Measurements from ENCODE around the gene CRBN.

DNA sequence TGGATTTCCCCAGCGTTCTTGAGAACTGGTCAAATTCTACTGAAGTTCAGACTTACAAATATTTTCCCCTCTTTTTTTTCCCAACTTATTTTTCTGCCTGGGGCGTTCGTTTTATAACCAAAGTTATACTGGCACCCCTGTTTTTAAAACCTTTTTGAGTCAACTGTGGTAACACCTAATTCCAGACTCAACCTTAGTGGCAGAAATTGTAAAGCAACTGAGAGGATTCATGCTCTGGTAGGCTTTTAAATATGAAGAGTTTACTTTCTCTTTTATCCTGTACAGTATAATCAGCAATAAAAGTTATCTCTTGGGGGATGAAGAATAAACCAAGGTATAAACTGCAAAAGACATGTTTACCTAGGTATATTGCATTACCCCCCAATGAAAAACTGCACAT, 71.6 kb downstream of the CRBN start:
- TF ChIP-seq, protein P1, sequence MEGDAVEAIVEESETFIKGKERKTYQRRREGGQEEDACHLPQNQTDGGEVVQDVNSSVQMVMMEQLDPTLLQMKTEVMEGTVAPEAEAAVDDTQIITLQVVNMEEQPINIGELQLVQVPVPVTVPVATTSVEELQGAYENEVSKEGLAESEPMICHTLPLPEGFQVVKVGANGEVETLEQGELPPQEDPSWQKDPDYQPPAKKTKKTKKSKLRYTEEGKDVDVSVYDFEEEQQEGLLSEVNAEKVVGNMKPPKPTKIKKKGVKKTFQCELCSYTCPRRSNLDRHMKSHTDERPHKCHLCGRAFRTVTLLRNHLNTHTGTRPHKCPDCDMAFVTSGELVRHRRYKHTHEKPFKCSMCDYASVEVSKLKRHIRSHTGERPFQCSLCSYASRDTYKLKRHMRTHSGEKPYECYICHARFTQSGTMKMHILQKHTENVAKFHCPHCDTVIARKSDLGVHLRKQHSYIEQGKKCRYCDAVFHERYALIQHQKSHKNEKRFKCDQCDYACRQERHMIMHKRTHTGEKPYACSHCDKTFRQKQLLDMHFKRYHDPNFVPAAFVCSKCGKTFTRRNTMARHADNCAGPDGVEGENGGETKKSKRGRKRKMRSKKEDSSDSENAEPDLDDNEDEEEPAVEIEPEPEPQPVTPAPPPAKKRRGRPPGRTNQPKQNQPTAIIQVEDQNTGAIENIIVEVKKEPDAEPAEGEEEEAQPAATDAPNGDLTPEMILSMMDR (IDR thresholded peaks at IDR 0.05): no peak
- no peak for TF ChIP-seq POLR2AphosphoS5 (IDR thresholded peaks at IDR 0.05; ENCODE audit: low read depth, low read length)
- no peak for TF ChIP-seq TCF7L2 (IDR thresholded peaks at IDR 0.05; ENCODE audit: low read depth, low read length)
- TF ChIP-seq, protein P2, sequence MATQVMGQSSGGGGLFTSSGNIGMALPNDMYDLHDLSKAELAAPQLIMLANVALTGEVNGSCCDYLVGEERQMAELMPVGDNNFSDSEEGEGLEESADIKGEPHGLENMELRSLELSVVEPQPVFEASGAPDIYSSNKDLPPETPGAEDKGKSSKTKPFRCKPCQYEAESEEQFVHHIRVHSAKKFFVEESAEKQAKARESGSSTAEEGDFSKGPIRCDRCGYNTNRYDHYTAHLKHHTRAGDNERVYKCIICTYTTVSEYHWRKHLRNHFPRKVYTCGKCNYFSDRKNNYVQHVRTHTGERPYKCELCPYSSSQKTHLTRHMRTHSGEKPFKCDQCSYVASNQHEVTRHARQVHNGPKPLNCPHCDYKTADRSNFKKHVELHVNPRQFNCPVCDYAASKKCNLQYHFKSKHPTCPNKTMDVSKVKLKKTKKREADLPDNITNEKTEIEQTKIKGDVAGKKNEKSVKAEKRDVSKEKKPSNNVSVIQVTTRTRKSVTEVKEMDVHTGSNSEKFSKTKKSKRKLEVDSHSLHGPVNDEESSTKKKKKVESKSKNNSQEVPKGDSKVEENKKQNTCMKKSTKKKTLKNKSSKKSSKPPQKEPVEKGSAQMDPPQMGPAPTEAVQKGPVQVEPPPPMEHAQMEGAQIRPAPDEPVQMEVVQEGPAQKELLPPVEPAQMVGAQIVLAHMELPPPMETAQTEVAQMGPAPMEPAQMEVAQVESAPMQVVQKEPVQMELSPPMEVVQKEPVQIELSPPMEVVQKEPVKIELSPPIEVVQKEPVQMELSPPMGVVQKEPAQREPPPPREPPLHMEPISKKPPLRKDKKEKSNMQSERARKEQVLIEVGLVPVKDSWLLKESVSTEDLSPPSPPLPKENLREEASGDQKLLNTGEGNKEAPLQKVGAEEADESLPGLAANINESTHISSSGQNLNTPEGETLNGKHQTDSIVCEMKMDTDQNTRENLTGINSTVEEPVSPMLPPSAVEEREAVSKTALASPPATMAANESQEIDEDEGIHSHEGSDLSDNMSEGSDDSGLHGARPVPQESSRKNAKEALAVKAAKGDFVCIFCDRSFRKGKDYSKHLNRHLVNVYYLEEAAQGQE (IDR thresholded peaks at IDR 0.05; ENCODE audit: insufficient read depth in 1 of 2, low read depth in 2 of 2, low read length in 1 of 2): no peak
